HG03469 (cell line): ENCODE data around the gene PRSS21.

Experiments
- ATAC-seq: cut with Tn5 transposase; IDR thresholded peaks from one replicate; pipeline ENCODE4 v1.9.1; 2021; ENCODE audit warnings: mild to moderate bottlenecking, moderate library complexity, moderate number of reproducible peaks; ENCODE audit not compliant: unreplicated experiment

PRSS21 gene

DNA sequence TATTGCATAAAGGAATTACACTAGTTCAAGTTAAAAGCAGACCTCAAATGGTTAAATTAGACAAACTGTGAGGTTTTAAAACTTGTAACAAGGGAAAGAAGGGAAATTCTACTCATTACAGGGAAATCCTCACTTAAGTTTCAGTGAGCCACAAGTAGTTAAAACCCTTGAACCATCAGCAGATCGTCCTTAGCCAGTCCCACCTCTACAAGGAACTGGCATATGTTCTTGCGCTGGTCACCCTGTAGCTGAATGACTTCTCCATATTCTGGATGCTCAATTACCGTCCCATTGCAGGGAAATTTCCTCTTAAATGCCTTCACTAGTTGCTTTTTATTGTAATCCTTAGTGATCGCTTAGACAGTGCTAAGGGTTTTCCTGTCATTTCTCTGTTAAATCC, 5.5 kb downstream of the PRSS21 start:
- ATAC-seq = no peak

- no peak for ATAC-seq
Observed at GRCh38 chr16:2824626-2825025, 7.6 kb downstream of the PRSS21 start.

DNA sequence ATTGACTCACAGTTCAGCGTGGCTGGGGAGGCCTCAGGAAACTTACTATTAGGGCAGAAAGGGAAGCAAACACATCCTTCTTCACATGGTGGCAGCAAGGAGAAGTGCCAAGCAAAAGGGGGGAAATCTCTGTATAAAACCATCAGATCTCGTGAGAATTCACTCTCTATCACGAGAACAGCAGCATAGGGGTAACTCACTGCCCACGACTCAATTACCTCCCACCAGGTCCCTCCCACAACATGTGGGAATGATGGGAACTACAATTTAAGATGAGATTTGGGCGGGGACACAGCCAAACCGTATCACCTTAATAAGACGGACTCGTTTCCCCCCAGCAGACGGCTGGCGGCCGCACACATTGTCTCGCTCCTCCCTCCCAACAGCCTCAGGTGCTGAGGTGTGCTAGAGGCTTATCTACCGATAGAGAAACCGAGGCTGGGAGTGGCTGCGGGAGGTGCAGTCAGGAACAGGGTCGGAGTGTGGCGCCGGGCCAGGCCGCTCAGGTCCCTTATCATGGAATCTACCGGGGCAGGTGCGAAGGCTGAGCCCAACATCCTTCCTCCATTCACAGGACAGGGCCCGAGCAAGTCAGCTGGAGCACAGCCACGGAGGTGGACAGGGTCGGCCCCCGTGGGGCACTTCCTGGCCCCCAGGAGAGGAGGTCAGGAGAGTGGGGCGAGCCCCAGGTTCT, 8.2 kb downstream of the PRSS21 start:
- no peak for ATAC-seq

DNA sequence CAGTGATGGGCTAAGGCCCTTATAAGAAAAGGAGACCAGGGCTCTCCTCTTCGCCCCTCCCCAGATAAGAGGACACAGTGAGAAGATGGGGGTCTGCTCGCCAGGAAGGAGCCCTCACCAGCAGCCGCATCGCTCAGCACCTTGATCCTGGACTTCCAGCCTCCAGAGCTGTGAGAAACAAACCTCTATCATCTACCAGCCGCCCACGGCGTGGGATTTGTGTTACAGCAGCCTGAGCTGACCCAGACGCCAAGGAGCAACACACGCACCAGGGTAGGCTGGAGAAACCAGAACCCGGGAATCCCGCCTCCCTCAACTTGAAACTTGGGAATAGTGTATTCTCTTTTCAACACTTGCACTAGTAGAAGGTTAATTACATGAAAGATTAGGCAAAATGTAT, 8.9 kb downstream of the PRSS21 start:
- no peak for ATAC-seq

DNA sequence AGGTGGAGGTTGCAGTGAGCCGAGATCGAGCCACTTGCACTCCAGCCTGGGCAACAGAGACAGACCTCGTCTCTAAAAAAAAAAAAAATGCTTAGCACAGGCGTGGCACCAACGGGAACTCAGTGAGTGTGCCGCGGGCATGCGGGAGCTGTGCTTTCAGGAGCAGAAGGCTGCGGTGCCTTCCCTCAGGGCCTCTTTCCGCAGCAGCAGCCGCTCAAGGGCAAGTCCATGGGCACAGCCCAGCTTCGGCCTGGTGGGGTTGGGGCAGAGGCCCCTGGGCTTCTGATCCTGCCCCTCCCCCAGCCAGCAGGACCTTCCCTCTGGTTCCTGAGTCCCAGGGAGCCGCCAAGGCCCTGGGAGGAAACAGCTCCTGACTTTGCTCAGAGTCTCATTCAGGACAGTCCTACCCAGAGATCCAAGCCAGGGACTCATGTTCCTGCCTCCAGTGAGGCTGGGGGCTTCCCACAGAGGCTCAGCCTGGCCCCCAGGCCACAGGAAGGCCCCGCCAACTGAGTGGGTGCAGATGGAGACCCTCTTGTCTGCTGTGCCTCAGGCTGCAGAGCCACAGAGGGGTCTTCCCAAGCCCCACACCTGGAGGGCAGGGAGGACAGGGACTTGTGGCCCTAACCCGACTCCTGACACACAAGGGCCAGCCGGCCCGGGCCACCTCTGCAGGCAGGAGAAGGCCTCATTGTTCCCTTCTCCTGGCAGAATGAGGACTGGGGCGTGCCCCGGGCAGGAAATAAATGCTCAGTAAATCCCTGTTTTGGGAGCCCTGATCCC, 9.7 kb downstream of the PRSS21 start:
- no peak for ATAC-seq

DNA sequence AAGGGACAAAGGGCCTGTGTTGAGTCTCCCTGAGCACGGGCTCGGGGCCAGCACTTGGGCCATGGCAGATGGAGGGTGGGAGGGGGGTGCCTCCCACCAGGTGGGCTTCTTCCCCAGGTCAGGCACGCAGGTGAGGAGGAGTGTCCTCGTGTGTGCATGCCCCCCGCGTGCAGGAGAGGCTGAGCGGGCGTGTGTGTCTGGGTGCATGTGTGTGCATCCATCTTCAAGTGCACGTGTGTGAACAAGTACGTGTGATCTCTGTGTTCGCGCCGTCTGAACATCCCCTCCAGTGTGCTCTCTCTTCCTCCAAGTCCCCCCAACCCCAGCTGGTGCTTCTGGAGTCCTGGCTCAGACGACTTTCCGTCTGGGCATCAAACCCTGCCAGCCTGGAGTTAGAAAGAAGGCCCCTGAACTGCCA, 10.3 kb downstream of the PRSS21 start:
- ATAC-seq = no peak

DNA sequence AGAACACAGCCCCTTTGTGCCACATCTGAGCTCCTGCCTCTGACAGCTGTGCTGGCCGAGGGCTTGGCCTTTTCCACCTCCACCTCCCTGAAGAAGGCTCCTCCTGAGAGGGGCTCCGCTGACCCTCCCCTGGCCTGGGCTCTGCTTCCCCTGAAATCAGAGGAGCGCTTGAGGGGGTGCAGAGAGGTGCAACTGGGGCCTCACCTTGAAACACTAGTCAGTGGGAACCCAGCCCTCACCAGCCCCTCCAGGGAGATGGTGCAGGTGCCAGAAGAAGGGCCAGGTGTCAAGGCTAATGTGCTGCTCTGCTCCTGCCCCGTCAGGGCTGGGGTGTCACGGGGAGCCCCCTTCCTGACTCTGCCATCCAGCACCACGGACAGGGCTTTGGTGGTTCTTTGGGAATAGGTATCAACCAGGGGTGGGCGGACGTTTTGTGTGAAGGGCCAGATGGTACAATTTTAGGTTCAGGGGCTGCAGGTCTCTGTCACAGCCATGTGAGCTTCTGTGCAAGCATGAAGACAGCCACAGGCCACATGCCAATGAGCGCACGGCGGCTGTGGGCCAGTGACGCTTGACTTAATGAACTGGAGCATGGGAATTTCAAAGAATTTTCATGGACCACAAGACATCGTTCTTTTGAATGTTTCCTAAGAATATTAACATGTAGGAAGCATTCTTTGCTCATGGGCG, 10.9 kb downstream of the PRSS21 start:
- no peak for ATAC-seq

- no peak for ATAC-seq
Observed at GRCh38 chr16:2828521-2828840, 11.4 kb downstream of the PRSS21 start.

- no peak for ATAC-seq
Observed at GRCh38 chr16:2828876-2829430, 11.9 kb downstream of the PRSS21 start.

GRCh38 chr16:2829501-2830354, 12.7 kb downstream of the PRSS21 start, which contains the start of gene ZG16B:
ZG16B (plus strand) TSS chr16:2830303; CDS start chr16:2830442, 139 bp downstream.
- ATAC-seq = no peak

DNA sequence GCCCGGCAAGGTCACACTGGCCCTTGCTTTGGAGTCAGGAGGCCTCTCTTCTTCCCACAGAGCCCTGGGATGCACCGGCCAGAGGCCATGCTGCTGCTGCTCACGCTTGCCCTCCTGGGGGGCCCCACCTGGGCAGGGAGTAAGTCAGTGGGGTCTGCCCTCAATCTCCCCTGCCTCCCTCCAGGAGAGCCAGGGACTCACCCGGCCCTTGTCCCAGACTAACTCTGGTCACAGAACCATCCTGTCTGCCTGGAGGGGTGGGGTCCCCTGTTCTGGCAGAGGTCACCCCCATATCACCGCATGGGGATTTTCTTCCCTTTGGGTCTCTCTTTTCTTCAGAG, 13.3 kb downstream of the PRSS21 start:
- ATAC-seq = no peak

- ATAC-seq = no peak
Observed at GRCh38 chr16:2831203-2831602, 14.2 kb downstream of the PRSS21 start.

- ATAC-seq = no peak
Observed at GRCh38 chr16:2833776-2834175, 16.7 kb downstream of the PRSS21 start.

DNA sequence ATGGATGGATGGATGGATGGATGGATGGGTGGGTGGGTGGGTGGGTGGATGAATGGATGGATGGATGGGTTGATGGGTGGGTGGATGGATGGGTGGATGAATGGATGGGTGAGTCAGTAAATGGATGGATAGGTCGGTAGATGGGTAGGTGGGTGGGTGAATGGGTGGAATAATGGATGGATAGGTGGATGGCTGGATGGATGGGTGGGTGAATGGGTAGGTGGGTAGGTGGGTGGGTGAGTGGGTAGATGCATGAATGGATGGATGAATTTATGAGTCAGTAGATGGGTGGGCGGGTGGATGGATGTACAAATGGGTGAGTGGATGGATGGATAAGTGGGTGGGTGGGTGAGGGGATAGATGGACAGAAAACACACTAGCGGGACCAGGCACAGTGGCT, 17.9 kb downstream of the PRSS21 start:
- no peak for ATAC-seq

DNA sequence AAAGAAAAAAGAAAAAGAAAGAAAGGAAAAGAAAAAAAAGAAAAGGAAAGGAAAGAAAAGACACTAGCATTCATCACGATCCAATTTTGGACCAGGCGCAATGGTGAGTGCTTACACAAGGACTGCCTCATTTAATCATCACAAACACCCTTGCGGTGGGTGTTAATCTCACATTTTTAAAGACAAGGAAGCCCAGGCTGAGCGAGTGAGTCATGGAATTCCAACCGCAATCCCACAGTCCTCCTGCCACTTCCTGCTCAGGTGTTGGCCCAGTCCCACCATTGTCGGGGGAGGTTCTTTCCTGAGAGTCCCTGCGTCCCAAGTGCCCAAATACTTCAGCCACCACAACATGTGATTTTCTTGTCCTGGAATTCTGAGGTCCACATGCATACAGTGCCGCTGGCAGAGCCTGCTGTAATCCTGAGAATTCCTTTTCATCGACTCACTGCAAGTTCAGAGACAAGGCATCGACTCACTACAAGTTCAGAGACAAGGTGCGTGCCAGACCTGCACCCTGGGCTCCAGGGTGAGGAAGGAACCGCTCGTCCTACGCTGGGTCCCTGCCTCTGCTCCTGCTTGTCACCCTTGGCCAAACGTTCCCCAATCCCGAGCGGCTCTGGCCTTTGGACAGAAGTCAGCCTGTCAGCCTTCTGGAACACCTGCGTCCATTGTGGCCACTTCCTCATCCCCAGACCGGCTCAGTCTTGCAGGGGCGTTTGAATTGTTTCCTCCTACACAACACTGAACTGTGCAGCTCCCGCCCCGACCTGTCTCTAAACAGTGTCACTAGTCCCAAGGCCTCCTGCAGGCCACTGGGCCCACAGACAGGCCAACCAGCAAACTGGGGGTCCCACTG, 18.8 kb downstream of the PRSS21 start:
- no peak for ATAC-seq

DNA sequence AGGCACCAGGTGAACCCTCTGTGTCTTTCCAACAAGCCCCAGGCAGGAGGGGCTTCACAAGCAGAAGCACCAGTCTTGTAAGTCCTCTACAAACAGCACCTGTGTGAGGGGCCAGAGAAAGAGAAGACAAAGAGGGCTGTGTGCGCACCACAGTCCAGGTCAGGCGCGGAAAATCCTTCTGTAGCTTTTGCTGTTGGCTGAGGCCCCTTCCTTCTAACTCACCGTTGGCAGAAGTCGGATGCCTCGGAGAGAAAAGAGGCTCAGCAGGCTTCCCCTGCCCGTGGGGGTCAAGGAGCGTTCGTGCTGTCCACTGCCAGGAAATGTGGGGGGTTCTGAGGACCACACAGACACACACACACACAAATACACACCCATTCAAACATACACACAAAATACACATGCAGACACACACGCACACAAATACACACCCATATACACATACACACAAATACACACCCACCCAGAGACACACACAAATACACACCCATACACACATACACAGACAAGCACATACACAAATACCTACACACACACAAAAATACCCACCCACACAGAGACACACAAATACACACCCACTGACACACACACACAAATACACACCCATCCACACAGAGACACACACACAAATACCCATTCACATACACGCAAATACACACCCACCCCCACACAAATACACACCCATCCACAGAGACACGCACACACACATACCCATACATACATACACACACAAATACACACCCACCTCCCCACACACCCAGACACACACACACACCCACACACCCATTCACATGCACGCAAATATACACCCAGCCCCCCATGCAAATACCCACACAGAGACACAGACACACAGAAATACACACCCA, 19.8 kb downstream of the PRSS21 start:
- no peak for ATAC-seq

DNA sequence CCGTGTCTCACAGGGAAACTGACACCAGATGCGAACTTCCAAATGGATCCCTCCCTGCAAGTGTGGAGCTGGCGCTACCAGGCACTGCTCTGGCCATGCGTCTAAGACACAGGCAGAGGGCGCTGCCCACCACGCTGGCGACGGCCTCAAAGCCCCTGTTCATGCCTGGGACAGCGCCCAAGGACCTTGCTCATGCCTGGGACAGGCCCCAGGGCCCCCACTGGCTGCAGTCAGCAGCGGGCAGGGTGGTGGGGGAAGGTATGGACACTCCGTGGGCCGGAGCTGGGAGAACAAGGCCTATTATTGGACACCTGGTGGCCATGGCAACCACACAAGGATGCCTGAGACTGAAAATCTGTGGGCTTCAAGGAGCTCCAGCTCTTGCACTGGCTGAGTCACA, 21.9 kb downstream of the PRSS21 start:
- ATAC-seq = no peak

DNA sequence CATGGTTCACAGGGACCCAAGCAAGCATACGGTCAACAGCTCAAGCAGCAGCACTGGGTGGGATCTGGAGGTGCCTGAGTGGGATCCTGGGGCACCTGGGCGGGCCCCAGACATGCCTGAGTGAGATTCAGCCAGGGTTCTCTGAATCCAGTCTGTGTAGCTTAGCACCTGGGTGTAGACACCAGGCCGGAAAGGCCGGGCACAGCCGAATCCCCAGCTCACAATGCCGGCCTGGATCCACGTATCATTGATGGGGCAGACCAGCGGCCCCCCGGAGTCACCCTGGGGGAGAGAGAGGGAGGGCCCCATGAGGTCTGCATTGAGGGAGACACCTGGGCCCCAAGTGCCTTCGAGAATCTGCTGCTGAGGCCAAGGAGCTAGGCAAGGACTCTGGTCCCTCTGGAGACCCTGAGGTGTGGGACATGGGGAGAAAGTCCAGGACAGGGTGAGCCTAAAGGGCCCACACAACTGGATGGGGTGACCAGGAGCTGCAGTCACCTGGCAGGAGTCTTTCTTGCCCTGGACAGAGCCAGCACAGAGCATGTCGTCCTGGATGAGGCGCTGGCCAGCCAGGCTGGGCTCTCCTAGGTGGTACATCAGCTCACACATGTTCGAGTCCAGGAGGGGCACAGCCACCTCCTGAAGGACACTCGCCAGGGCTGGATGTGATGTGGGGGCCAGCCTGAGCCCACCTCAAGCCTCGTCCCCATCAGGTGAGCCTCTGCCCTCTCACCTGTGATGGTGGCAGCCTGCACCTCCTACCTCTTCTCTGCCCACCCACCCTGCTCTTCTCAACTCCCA, 22.8 kb downstream of the PRSS21 start:
- no peak for ATAC-seq
